Epithelial cell of esophagus (primary cell): Measurements from ENCODE around the gene ZNF296.
A peak's percentile ranks its signal among the peaks of the same experiment; 100 is the strongest.

ENCODE experiments used
- DNase-seq: peaks from one replicate; pipeline ENCODE4 v3.0.0; 2010; ENCODE audit warnings: low read depth
- H3K4me3 ChIP-seq: 2 replicates; pipeline ENCODE4 v1.5.1; 2011; ENCODE audit warnings: mild to moderate bottlenecking, low read length, control low read depth
- TF ChIP-seq, protein P1 (sequence below): IDR thresholded peaks from 2 replicates; pipeline ENCODE4 v1.5.1; 2011; ENCODE audit warnings: low read depth, mild to moderate bottlenecking, low read length, control low read depth, inconsistent platforms; ENCODE audit not compliant: insufficient read depth; ENCODE audit errors: missing control alignments

The ZNF296 gene

DNA sequence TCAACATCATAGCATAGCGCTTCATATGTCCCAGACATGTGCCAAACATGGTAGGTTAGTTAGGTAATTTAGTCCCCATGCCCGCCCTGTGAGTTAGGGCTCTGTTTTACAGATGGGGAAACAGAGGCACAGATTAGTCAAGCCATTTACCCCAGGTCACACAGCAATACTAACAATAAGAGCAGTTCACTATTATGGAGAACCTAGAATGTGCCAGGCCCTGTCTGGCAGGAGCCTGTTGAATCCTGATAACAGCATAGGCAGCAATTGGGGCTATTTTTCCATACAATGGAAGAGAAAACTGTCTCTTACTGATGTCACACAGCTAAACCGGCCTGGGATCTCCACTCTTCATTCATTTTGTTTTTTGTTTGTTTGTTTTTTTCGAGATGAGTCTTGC is 10.2 kb upstream of the ZNF296 start:
- no peak for DNase-seq
- TF ChIP-seq, protein P1, sequence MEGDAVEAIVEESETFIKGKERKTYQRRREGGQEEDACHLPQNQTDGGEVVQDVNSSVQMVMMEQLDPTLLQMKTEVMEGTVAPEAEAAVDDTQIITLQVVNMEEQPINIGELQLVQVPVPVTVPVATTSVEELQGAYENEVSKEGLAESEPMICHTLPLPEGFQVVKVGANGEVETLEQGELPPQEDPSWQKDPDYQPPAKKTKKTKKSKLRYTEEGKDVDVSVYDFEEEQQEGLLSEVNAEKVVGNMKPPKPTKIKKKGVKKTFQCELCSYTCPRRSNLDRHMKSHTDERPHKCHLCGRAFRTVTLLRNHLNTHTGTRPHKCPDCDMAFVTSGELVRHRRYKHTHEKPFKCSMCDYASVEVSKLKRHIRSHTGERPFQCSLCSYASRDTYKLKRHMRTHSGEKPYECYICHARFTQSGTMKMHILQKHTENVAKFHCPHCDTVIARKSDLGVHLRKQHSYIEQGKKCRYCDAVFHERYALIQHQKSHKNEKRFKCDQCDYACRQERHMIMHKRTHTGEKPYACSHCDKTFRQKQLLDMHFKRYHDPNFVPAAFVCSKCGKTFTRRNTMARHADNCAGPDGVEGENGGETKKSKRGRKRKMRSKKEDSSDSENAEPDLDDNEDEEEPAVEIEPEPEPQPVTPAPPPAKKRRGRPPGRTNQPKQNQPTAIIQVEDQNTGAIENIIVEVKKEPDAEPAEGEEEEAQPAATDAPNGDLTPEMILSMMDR, result no peak
- H3K4me3 ChIP-seq, result no peak overlapping the region

- H3K4me3 ChIP-seq, result no peak overlapping the region
- DNase-seq, result no peak
- TF ChIP-seq, protein P1, result no peak
Observed at GRCh38 chr19:45082170-45082569, 5.9 kb upstream of the ZNF296 start.

GRCh38 chr19:45079911-45080370 is 3.7 kb upstream of the ZNF296 start:
- H3K4me3 ChIP-seq, result peak overlapping the region; percentile 96
- no peak for DNase-seq
- TF ChIP-seq, protein P1, result no peak

DNA sequence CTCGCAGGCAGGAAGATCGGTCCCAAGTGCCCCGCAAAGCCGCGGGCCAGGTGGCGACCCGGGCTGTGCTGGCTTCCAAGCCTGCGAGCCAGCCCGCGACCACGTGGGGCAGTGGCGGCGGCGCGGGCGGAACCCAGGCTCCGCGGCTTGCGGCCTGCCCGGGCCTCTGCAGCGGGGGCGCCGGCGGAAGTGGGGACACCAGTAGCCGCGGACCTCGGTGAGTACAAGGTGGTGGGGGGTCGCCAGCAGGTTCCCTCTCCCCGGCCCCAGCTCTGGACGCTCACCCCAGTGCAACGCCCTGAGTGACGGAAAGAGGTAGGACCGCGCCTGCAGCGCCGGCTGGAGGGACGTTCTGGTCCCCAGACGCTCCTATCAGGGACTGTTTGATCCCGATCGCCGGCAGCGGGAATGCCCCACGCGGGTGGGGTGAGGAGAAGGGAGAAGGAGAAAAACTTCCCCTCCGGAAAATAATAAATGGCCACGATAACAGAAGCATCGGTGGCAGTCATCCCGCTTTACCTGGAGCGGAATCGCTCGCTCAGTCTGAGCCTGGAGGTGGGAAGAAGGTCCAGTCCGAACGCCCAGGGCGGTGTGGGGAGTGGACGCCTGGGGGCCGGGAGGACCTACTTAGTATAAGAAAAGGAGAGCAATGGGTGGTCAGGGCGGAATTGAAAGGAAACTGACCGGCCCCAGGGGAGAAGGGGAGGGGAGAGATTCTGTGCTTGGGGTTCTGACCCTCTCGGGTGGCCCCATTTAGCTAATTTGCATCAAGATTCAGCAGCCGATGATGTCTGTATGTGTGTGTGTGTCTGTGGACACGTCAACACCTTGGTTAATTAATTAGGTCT is 3.0 kb upstream of the ZNF296 start, which contains the start of gene GEMIN7:
TSS of gene GEMIN7 (plus strand) at position 198 of the 848 bp plus-strand sequence. CDS start 10,855 bp downstream, outside the sequence.
- TF ChIP-seq, protein P1, result no peak
- DNase-seq, result peak; percentile 79

DNA sequence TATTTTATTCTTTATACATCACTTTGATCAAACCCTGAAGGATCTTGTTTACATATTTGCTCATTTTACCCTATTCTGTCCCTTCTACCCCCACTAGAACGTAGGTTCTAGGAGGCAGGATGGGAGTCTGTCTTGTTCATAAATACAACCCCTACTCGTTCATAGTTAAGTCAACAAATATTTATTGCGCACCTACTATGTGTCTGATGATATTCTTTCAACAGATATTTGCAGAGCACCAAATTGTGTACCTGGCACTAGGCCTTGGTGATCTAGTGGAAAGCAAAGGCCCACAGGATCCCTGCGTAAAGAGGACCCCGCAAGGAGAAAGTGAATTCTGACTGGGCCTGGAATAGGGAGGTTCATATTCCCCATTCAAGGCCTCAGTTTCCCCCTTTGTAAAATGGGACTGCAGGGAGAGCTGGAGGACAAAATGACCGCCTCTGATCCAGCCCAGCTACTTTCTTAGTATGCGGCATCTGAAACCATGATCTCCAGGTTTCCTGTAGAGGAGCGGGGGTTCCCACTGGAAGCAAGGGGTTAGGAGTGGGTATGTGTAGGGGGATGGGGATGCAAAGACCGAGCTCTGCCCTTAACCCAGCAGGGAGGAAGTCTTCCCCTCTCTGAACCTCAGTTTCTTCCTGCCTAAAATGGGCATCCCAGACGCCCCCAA is 2.2 kb upstream of the ZNF296 start:
- DNase-seq, result no peak
- TF ChIP-seq, protein P1, result no peak
- H3K4me3 ChIP-seq, result peak overlapping the region; percentile 96

More for the DNA sequence above, 3.0 kb upstream of the ZNF296 start, which contains the start of gene GEMIN7:
- H3K4me3 ChIP-seq, result peak within 1 kb of the TSS; percentile 96

DNA sequence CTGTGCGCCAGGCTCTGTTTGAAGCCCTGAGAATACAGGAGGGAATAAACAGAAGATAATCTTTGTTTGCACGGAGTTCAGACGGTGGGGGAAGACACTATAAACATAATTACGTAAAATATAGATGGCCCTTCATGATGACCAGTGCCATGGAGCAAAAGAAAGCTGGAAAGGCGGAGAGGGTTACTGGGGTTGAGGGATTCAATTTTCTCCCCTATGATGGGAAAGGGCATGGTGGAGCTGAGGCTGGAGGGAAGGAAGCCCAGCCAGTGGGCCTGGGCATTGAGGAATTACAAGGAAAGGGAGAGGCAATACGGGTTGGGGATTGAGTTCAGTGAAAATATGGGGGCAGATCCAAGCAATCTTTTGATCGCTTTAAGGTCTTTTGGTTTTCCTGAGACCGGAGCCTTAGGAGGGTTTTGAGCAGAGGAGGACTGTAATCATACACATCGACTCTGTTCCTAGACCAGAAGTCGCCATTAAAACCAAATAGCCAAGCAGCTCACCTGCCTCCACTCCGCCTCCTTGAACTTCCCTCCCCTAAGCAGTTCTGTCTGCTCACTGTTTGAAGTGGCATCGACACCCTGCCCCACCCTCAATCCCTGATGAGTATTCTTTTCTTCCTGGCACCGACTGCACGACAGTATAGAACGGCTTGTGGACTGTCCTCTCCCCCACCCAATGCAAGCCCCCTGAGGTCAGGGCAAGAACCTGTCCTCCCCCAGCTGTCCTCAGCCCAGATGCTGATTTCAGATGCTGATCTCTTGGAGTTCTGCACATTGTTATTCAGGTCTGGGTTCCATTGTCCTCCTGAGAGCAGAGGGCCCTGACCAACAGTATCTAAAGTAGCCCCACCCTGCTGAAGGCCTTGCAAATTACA is 813 bp upstream of the ZNF296 start:
- TF ChIP-seq, protein P1, result no peak
- DNase-seq, result no peak
- peak overlapping the region; percentile 69 for H3K4me3 ChIP-seq
